D721Med (cell line): ENCODE results near the gene ITGA2B.
A peak's percentile ranks its signal among the peaks of the same experiment; 100 is the strongest.

Experiments
- DNase-seq: peaks from one replicate; pipeline ENCODE4 v3.0.0; 2011; ENCODE audit warnings: low spot score; ENCODE audit not compliant: insufficient read length
- FAIRE-seq: peaks from 2 replicates; lab custom pipeline; 2011; peaks lifted over from hg19 to GRCh38; lab: Jason Lieb, UNC
- CTCF ChIP-seq: IDR thresholded peaks from 2 replicates; pipeline ENCODE4 v1.5.1; 2012; ENCODE audit warnings: mild to moderate bottlenecking, control low read depth; ENCODE audit not compliant: insufficient read depth; ENCODE audit errors: missing control alignments

The ITGA2B gene

GRCh38 chr17:44354582-44355561, 34.6 kb downstream of the ITGA2B start:
- FAIRE-seq (no peak), DNase-seq (no peak)
- TF ChIP-seq CTCF = no peak

GRCh38 chr17:44353672-44354331, 35.6 kb downstream of the ITGA2B start:
- TF ChIP-seq CTCF = no peak
- FAIRE-seq (no peak), DNase-seq (no peak)

GRCh38 chr17:44352828-44353671, 36.4 kb downstream of the ITGA2B start:
- FAIRE-seq = no peak
- DNase-seq = no peak
- no peak for TF ChIP-seq CTCF

GRCh38 chr17:44351961-44352827, 37.3 kb downstream of the ITGA2B start:
- no peak for TF ChIP-seq CTCF
- FAIRE-seq = no peak
- no peak for DNase-seq

GRCh38 chr17:44351464-44351863, 38.0 kb downstream of the ITGA2B start:
- TF ChIP-seq CTCF = no peak
- DNase-seq = no peak
- no peak for FAIRE-seq

GRCh38 chr17:44350733-44351226, 38.7 kb downstream of the ITGA2B start:
- FAIRE-seq (no peak), DNase-seq (peak; percentile 98)
- peak; percentile 78 for TF ChIP-seq CTCF
